ENCODE data around the gene FHOD1.
A peak's percentile ranks its signal among the peaks of the same experiment; 100 is the strongest.

Gene FHOD1

GRCh38 chr16:67229906-67230808 lies 17.1 kb downstream of the FHOD1 start:
- DNase-seq (ENCODE audit: low spot score), result no peak
- in situ Hi-C loops (cut with MboI; ENCODE audit: low sequenced_read_pairs, unreplicated experiment), result no loop called here
- no peak for TF ChIP-seq CTCF (IDR thresholded peaks at IDR 0.05; ENCODE audit: borderline replicate concordance, control extremely low read depth, extremely low read depth, insufficient read depth, missing control alignments)

DNA sequence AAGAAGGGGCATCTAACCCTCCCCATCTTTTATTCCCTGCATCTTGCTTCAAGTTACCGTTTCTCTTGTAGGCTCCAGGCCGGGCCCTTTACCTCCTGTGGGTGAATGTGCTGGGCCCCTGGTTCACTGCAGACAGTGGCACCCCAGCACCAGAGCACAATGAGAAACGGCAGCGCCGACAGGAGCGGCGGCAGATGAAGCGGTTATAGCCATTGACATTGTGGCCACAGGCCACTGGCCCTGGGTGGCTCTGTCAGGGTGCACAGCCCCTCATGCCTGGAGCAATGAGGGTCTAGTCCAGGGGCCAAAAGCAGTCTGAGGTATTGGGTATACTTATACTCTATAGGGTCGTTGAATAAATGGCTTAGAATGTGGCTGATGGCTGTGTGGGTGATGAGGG lies 18.4 kb downstream of the FHOD1 start:
- no peak for DNase-seq (ENCODE audit: low spot score)
- no peak for TF ChIP-seq CTCF (IDR thresholded peaks at IDR 0.05; ENCODE audit: borderline replicate concordance, control extremely low read depth, extremely low read depth, insufficient read depth, missing control alignments)
- in situ Hi-C loops (cut with MboI; ENCODE audit: low sequenced_read_pairs, unreplicated experiment), result no loop called here

DNA sequence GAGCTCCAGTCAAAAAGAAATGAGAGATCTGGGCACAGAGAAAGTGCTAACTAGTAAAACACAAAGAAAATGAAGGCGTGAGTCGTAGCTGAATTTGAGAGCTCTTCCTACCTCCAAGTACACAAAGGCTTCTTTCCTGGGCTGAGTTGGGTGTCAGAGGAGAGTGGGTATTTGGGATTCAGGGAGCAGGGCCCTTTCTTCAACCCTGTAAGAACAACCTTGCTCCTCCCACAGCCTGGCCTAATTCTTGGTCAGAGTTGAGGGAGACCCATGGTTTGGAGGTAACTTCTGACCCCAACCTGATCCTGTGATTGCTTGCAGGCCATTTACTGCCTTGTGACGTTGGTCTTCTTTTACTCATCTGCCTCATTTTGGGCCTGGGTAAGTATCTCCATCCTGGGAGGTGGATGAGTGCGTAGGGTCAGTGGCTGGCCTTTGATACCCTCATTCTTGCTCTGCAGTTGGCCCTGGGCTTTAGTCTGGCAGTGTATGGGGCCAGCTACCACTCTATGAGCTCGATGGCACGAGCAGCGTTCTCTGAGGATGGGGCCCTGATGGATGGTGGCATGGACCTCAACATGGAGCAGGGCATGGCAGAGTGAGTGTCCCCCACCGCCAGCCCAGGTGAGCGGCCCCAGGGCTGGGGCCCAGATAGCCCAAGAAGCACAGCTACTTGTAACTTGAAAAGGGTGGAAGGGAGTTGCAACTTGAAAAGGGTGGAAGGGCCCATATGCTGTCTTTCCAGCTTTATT lies 19.1 kb downstream of the FHOD1 start:
- in situ Hi-C loops (cut with MboI; ENCODE audit: low sequenced_read_pairs, unreplicated experiment), result no loop called here
- no peak for DNase-seq (ENCODE audit: low spot score)
- TF ChIP-seq CTCF (IDR thresholded peaks at IDR 0.05; ENCODE audit: borderline replicate concordance, control extremely low read depth, extremely low read depth, insufficient read depth, missing control alignments), result no peak

GRCh38 chr16:67227567-67227921 lies 19.7 kb downstream of the FHOD1 start:
- in situ Hi-C loops (cut with MboI; ENCODE audit: low sequenced_read_pairs, unreplicated experiment), result no loop called here
- no peak for TF ChIP-seq CTCF (IDR thresholded peaks at IDR 0.05; ENCODE audit: borderline replicate concordance, control extremely low read depth, extremely low read depth, insufficient read depth, missing control alignments)
- no peak for DNase-seq (ENCODE audit: low spot score)

DNA sequence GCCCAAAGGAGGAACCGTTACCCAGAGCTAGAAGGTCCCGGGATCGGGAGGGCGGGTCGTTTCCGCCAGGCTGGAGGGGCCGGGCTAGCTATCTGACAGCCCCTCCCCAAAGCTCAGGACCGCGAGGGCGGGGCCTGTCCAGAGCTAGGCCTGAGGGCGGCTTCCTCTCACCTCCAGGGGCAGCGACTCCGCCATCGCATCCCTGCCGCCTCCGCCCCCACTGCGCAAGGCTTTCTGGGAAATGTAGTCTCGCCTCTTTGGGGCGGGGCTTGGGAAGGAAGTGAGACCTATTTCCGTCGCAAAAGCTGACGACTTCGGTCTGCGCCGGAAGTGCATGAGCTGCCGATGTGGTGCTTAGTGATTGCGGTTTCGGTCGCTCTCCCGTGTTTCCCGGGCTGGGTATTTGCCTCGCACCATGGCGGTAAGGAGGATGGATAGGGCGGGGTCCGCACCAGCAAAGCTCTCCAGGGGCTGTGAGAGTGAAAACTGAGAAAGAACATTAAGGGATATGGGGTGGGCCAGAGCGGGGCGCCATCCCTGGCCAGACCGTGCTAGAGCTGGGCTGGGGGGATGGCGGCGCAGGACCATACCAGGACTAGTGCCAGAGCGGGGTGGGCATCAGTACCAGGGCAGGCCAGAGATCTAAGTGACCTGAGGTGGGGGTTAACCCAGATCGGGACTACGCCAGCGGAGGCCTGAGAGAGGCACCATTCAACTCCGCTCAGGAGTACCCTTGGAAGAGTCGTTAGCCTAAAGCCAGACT lies 20.3 kb downstream of the FHOD1 start, which contains the start of gene TMEM208:
Gene TMEM208 (plus strand): TSS at position 327 of the 763 bp plus-strand sequence. CDS start 89 bp downstream, at position 416.
- TF ChIP-seq CTCF (IDR thresholded peaks at IDR 0.05; ENCODE audit: borderline replicate concordance, control extremely low read depth, extremely low read depth, insufficient read depth, missing control alignments), result peak; percentile 20
- peak; percentile 99 for DNase-seq (ENCODE audit: low spot score)
- in situ Hi-C loops (cut with MboI; ENCODE audit: low sequenced_read_pairs, unreplicated experiment), result no loop called here

DNA sequence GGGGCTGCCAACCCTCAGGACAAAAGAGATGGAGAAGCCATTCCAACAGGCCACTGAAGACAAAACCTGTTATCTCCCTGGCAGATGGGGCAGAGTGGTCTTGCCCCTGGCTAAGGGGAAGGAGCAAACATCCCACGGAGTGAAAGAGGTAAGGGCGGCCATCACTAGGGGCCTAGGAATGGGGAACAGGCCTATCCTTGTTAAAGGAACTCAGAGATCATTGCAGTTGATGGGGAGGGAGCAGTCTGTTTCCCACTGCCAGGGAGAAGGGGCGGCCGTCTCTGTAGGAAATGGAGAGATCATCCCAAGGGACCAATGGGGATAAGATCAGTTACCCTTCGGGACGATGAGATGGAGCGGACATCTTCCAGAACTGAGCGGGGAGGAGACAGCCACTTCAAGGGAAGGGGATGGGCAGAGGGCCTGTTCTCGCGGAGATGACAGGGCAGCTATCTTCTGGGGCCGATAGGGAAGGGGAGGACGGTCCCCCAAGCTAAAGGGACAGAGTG lies 20.9 kb downstream of the FHOD1 start:
- no peak for DNase-seq (ENCODE audit: low spot score)
- in situ Hi-C loops (cut with MboI; ENCODE audit: low sequenced_read_pairs, unreplicated experiment), result no loop called here
- TF ChIP-seq CTCF (IDR thresholded peaks at IDR 0.05; ENCODE audit: borderline replicate concordance, control extremely low read depth, extremely low read depth, insufficient read depth, missing control alignments), result no peak
